HepG2 (cell line): ENCODE data around the gene MEA1. TPM values are rescaled to one million over a fixed set of nuclear protein-coding genes. Genes with fewer than 3 reads are reported as not detected.

Experiments
- CENPX ChIP-seq: sonication (generic); formaldehyde crosslinking; IDR thresholded peaks from 2 replicates; pipeline ENCODE4 v1.9.0; 2021; ENCODE audit warnings: mild to moderate bottlenecking, missing genetic modification reagents, moderate library complexity
- E2F2 ChIP-seq: sonication (generic); formaldehyde crosslinking; IDR thresholded peaks from 2 replicates; pipeline ENCODE4 v1.4.0; 2020; ENCODE audit warnings: missing genetic modification reagents, borderline replicate concordance
- FOXA3 ChIP-seq: IDR thresholded peaks from 2 replicates; pipeline ENCODE4 v1.6.1; 2016; ENCODE audit warnings: missing genetic modification reagents, missing compliant biosample characterization
- HNRNPH1 ChIP-seq: fragments of 200-400 bp; formaldehyde crosslinking; optimal IDR thresholded peaks from 2 replicates; pipeline ENCODE3; 2017; ENCODE audit warnings: mild to moderate bottlenecking, low read depth, low read length
- KDM1A ChIP-seq: IDR thresholded peaks from 2 replicates; pipeline ENCODE4 v1.6.1; 2016; ENCODE audit warnings: missing compliant biosample characterization
- MZF1 ChIP-seq: sonication (generic); formaldehyde crosslinking; IDR thresholded peaks from 2 replicates; pipeline ENCODE4 v1.8.1; 2023; ENCODE audit warnings: mild to moderate bottlenecking, missing genetic modification reagents, borderline replicate concordance
- NR2C2 ChIP-seq: sonication (generic); formaldehyde crosslinking; IDR thresholded peaks from 2 replicates; pipeline ENCODE4 v1.4.0; 2020; ENCODE audit warnings: missing genetic modification reagents, mild to moderate bottlenecking, moderate library complexity, borderline replicate concordance
- NRL ChIP-seq: sonication (generic); formaldehyde crosslinking; IDR thresholded peaks from 2 replicates; pipeline ENCODE4 v1.5.0; 2020; ENCODE audit warnings: missing genetic modification reagents, mild to moderate bottlenecking, moderate library complexity, borderline replicate concordance
- PITX1 ChIP-seq: sonication (generic); formaldehyde crosslinking; IDR thresholded peaks from 2 replicates; pipeline ENCODE4 v1.5.1; 2020; ENCODE audit warnings: mild to moderate bottlenecking, missing genetic modification reagents
- SMAD1 ChIP-seq: sonication (generic); formaldehyde crosslinking; IDR thresholded peaks from 2 replicates; pipeline ENCODE4 v1.4.0; 2020; ENCODE audit warnings: missing genetic modification reagents, low read depth, mild to moderate bottlenecking, borderline replicate concordance
- TERF1 ChIP-seq: sonication (generic); formaldehyde crosslinking; IDR thresholded peaks from 2 replicates; pipeline ENCODE4 v1.8.0; 2022; ENCODE audit warnings: mild to moderate bottlenecking, missing genetic modification reagents, moderate library complexity
- U2AF1 ChIP-seq: fragments of 200-400 bp; formaldehyde crosslinking; optimal IDR thresholded peaks from 2 replicates; pipeline ENCODE3; 2017; ENCODE audit warnings: mild to moderate bottlenecking, low read depth, low read length
- WIZ ChIP-seq: sonication (generic); formaldehyde crosslinking; IDR thresholded peaks from 2 replicates; pipeline ENCODE4 v1.5.1; 2020; ENCODE audit warnings: mild to moderate bottlenecking, missing genetic modification reagents
- XRCC5 ChIP-seq: fragments of 200-400 bp; formaldehyde crosslinking; optimal IDR thresholded peaks from 2 replicates; pipeline ENCODE3; 2017; ENCODE audit warnings: mild to moderate bottlenecking, low read length
- ZNF251 ChIP-seq: sonication (generic); formaldehyde crosslinking; IDR thresholded peaks from 2 replicates; pipeline ENCODE4 v1.9.0; 2021; ENCODE audit warnings: mild to moderate bottlenecking, missing genetic modification reagents
- ZNF713 ChIP-seq: sonication (generic); formaldehyde crosslinking; IDR thresholded peaks from 2 replicates; pipeline ENCODE4 v1.4.0; 2020; ENCODE audit warnings: mild to moderate bottlenecking, missing genetic modification reagents
- ZNF776 ChIP-seq: sonication (generic); formaldehyde crosslinking; IDR thresholded peaks from 2 replicates; pipeline ENCODE4 v1.4.0; 2020; ENCODE audit warnings: mild to moderate bottlenecking, missing genetic modification reagents
- polyA plus RNA-seq, 8 experiments: library from polyadenylated mRNA; depleted of rRNA in 3 of 8; stranded (reverse) in 7 of 8; unstranded in 1 of 8; fragments of >200 nt; fragmentation: Illumina TruSeq in 4 of 8; extraction: Trizol in 4 of 8; gene quantifications; 2 replicates each; pipeline versions ENCODE4 v1.2.1 to v1.2.3, GENCODE V29; 2011 to 2016; ENCODE audit warnings: low read depth in 4 of 8, missing spikeins in 1 of 8, mixed read lengths in 1 of 8; ENCODE audit not compliant: insufficient read depth in 1 of 8
- total RNA-seq, 5 experiments: library from RNA; depleted of rRNA; stranded (reverse); fragments of >200 nt; fragmentation: Illumina TruSeq; extraction: Trizol; gene quantifications; 2 replicates each; pipeline ENCODE4 v1.2.3, GENCODE V29; 2016; ENCODE audit warnings: low read depth in 1 of 5
- TF ChIP-seq, protein P1 (sequence below), 2 experiments: sonication (generic) in 1 of 2; formaldehyde crosslinking in 1 of 2; IDR thresholded peaks; 2 replicates each; pipeline versions ENCODE4 v1.4.0 to v1.6.1; 2016 to 2020; ENCODE audit warnings: borderline replicate concordance in 1 of 2, low read depth in 1 of 2, mild to moderate bottlenecking in 1 of 2, missing genetic modification reagents in 1 of 2

The MEA1 gene
- total and polyA plus RNA-seq, 2 of the 13 experiments (the other 11 are each of a cell fraction or from before 2014, with no cell fraction given) = 75.6 to 86.2 TPM

GRCh38 chr6:43060034-43060754 lies 46.4 kb upstream of the MEA1 start (continued):
- TF ChIP-seq, protein P1, sequence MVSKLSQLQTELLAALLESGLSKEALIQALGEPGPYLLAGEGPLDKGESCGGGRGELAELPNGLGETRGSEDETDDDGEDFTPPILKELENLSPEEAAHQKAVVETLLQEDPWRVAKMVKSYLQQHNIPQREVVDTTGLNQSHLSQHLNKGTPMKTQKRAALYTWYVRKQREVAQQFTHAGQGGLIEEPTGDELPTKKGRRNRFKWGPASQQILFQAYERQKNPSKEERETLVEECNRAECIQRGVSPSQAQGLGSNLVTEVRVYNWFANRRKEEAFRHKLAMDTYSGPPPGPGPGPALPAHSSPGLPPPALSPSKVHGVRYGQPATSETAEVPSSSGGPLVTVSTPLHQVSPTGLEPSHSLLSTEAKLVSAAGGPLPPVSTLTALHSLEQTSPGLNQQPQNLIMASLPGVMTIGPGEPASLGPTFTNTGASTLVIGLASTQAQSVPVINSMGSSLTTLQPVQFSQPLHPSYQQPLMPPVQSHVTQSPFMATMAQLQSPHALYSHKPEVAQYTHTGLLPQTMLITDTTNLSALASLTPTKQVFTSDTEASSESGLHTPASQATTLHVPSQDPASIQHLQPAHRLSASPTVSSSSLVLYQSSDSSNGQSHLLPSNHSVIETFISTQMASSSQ (IDR thresholded peaks at IDR 0.05; ENCODE audit: low read depth) = no peak
- TF ChIP-seq, protein P1 (CRISPR knock-in tag; IDR thresholded peaks at IDR 0.05; ENCODE audit: borderline replicate concordance) = peak; percentile 77; the same call in 1 of the 2 replicates
- peak; percentile 32; the same call in 1 of the 2 replicates for TF ChIP-seq E2F2 (CRISPR knock-in tag)
- TF ChIP-seq NR2C2 (CRISPR knock-in tag) = peak; percentile 15
- peak; percentile 38; the same call in 1 of the 2 replicates for TF ChIP-seq ZNF713 (CRISPR knock-in tag)
- no peak for TF ChIP-seq KDM1A (CRISPR knock-in tag)
- peak; percentile 73 for TF ChIP-seq FOXA3
- peak; percentile 27 for TF ChIP-seq U2AF1
- no peak for TF ChIP-seq CENPX (CRISPR knock-in tag)
- TF ChIP-seq NRL (CRISPR knock-in tag) = peak; percentile 55; the same call in 1 of the 2 replicates
- no peak for TF ChIP-seq ZNF251 (CRISPR knock-in tag)
- 0 out of 2 replicates have a peak, but pooled peaks have one; percentile 48 for TF ChIP-seq MZF1
- peak; percentile 78 for TF ChIP-seq XRCC5
- no peak for TF ChIP-seq TERF1
- TF ChIP-seq WIZ (CRISPR knock-in tag) = 0 out of 2 replicates have a peak, but pooled peaks have one; percentile 14
- TF ChIP-seq SMAD1 (CRISPR knock-in tag) = peak; percentile 93; the same call in 1 of the 2 replicates
- TF ChIP-seq HNRNPH1 = peak; percentile 68
- peak; percentile 60; the same call in 1 of the 2 replicates for TF ChIP-seq PITX1 (CRISPR knock-in tag)
- TF ChIP-seq ZNF776 (CRISPR knock-in tag) = 0 out of 2 replicates have a peak, but pooled peaks have one; percentile 37
